GM06990 (cell line): Measurements from ENCODE around the gene COL6A1.

Source experiments
- DNase-seq: peaks from one replicate; pipeline ENCODE4 v3.0.0-alpha.2; 2011; ENCODE audit not compliant: insufficient read length; ENCODE audit errors: extremely low read depth
- H3K27me3 ChIP-seq: replicated peaks from 2 replicates; pipeline ENCODE4 v1.6.0; 2011; ENCODE audit warnings: low read length; ENCODE audit not compliant: control insufficient read depth, insufficient read depth
- H3K36me3 ChIP-seq: 2 replicates; pipeline ENCODE4 v1.5.1; 2011; ENCODE audit warnings: low read length; ENCODE audit not compliant: control insufficient read depth, insufficient read depth
- H3K4me3 ChIP-seq: replicated peaks from 2 replicates; pipeline ENCODE4 v1.5.1; 2011; ENCODE audit warnings: low read depth, mild to moderate bottlenecking, control low read depth, low read length
- TF ChIP-seq, protein P1 (sequence below): IDR thresholded peaks from 2 replicates; pipeline ENCODE4 v1.5.1; 2011; ENCODE audit warnings: low read length, control low read depth, mild to moderate bottlenecking, inconsistent platforms; ENCODE audit not compliant: insufficient read depth, poor library complexity, severe bottlenecking

The COL6A1 gene

DNA sequence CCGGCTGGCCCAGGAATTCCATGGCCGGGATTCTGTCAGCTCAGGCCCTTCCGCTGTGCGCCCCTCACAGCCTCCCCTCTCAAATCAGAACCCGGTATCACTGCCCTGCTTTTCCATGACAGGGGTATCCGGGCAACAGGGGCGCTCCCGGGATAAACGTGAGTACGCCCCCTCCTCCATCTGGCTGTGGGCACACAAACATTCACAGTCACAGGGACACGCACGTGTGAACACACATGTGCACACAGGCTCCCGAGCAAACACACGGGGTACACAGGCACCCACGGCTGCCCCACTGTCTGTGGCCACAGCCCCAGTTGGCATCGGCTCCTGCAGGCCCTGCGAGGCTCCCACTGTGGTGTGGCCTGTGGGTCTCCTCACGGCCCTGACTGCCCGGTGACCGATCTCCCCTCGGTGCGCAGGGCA, 16.7 kb downstream of the COL6A1 start:
- Histone ChIP-seq H3K4me3 (no peak overlapping the region), H3K27me3 (no peaks in the 10 kb centered on the region), H3K36me3 (no peaks in the 10 kb centered on the region)
- TF ChIP-seq, protein P1, sequence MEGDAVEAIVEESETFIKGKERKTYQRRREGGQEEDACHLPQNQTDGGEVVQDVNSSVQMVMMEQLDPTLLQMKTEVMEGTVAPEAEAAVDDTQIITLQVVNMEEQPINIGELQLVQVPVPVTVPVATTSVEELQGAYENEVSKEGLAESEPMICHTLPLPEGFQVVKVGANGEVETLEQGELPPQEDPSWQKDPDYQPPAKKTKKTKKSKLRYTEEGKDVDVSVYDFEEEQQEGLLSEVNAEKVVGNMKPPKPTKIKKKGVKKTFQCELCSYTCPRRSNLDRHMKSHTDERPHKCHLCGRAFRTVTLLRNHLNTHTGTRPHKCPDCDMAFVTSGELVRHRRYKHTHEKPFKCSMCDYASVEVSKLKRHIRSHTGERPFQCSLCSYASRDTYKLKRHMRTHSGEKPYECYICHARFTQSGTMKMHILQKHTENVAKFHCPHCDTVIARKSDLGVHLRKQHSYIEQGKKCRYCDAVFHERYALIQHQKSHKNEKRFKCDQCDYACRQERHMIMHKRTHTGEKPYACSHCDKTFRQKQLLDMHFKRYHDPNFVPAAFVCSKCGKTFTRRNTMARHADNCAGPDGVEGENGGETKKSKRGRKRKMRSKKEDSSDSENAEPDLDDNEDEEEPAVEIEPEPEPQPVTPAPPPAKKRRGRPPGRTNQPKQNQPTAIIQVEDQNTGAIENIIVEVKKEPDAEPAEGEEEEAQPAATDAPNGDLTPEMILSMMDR, result no peak
- no peak for DNase-seq

DNA sequence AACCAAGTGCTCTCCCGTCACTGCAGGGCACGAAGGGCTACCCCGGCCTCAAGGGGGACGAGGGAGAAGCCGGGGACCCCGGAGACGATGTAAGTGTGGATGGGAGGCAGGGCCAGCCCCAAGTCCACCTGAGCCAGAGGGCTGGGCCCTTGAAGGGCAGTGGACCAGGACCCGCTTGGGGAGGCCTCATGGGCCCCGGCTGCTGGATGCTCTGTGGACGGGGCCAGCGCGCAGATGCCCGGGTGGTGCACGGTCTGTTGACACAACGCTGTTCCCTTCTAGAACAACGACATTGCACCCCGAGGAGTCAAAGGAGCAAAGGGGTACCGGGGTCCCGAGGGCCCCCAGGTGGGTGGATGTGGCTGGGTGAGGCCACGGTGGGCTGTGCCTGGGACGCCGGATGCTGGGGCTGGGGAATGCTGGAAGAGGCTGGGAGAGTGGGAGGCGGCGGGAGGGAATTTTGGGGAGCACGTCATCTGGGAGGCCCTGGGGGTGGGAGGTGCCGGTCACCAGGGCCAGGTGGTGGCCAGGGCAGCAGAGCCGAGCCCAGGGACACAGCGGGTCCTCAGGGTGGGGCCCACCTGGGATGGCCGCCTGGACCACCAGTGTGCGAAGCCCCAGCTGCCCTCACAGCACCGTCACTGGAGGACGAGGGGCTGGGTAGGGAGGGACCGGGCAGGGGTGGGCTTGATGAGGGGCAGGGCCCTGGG, 17.5 kb downstream of the COL6A1 start:
- no peak overlapping the region for H3K4me3 ChIP-seq
- no peaks in the 10 kb centered on the region for H3K36me3 ChIP-seq
- TF ChIP-seq, protein P1, result no peak
- H3K27me3 ChIP-seq, result no peaks in the 10 kb centered on the region
- no peak for DNase-seq

DNA sequence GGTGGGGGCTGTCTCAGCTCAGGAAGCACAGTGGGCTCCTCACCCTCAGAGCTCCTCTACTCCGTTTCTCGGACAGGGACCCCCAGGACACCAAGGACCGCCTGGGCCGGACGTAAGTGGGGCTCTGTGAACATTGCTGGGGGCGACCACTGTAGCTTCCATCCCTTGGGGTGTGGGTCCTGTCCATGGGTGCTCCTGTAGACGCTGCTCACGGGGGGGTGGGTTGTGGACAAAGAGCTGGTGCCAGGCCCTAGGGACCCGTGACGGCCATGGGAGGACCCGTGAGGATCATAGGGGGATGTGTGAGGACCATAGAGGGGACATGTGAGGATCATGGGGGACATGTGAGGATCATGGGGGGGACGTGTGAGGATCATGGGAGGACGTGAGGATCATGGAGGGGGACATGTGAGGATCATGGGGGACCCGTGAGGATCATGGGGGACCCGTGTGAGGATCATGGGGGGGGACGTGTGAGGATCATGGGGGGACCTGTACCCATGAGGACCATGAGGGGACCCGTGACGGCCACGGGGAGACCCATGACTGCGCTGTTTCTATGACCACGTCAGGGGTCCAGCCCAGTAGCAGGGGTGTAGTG, 18.1 kb downstream of the COL6A1 start:
- Histone ChIP-seq H3K36me3 (no peaks in the 10 kb centered on the region), H3K27me3 (no peaks in the 10 kb centered on the region), H3K4me3 (no peak overlapping the region)
- TF ChIP-seq, protein P1, result no peak
- DNase-seq, result no peak

DNA sequence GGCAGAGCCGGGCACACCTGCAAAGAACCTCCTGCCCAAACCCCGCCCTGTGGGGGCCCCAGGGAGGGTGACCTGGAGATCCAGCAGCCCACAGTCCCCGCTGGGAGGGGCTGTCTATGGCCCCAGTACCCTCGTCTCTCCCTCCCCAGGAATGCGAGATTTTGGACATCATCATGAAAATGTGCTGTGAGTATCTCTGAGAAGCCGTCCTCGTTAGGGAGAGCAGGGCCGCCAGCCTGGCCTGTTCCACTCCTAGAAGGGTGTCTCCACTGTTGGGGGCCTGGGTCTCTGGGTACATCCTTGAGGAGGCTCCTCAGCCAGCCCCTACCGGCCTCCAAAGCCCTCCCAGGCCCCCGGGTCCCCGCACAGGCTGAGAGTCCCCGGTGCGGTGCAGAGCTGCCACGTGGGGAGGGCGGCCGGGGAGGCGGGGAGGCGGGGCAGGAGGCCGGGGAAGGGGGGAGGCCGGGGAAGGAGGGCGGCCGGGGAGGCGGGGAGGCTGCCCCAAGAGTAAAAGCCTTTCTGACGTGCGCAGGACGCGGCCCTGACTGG, 18.7 kb downstream of the COL6A1 start:
- no peak for DNase-seq
- Histone ChIP-seq H3K36me3 (no peaks in the 10 kb centered on the region), H3K27me3 (no peaks in the 10 kb centered on the region), H3K4me3 (no peak overlapping the region)
- TF ChIP-seq, protein P1, result no peak

DNA sequence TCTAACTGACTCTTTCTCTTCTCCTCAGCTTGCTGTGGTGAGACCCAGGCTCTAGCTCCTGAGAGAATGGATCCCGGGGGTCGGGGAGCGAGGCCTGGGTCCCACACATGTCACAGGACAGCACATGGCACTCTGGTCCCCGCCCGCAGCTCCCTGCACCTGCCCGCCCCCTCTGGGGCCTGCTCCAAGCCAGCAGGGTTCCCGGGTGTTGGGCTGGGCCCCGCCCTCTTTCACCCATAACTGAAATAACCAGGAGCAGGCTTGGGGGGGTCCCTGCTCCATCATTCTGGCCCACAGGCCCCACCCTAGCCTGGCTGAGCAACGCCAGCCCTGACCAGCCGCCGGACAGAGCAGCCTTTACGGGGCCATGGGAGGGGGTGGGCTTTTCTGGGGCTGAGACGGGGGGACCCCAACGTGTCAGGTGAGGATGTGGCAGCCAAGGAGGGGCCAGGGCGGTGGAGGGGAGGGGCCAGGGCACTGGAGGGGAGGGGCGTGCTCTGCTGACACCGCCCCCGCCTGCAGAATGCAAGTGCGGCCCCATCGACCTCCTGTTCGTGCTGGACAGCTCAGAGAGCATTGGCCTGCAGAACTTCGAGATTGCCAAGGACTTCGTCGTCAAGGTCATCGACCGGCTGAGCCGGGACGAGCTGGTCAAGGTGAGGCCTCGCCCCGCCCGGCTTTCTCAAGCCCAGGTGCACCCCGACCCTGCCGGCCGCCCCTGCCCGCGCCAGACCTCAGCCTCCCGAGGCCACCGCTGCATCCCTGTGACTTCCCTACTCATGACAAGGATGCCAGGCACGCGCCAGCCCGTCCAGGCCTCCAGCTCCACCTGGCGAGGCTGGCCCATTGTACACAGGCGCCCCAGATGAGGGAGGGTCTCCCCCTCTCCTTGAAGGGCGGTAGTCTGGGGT, 19.4 kb downstream of the COL6A1 start:
- Histone ChIP-seq H3K36me3 (no peaks in the 10 kb centered on the region), H3K4me3 (no peak overlapping the region), H3K27me3 (no peaks in the 10 kb centered on the region)
- TF ChIP-seq, protein P1, result no peak
- no peak for DNase-seq
